Measurements from ENCODE around the gene PABPN1.

- TF ChIP-seq CTCF (IDR thresholded peaks at IDR 0.05; ENCODE audit: insufficient read depth, low read length, poor library complexity, severe bottlenecking) (no peak), EZH2phosphoT487 (conservative IDR thresholded peaks at IDR 0.05; ENCODE audit: low read length) (no peak)
Measured at GRCh38 chr14:23323838-23324454, 2.7 kb downstream of the PABPN1 start.

Data from SU-DHL-6 (cell line).